Peyer's patch (tissue), 4 donors: ENCODE results near the gene LEMD1.

Experiments used
- POLR2A ChIP-seq, 2 donors: fragments of 450-650 bp; IDR thresholded peaks; one replicate each; pipeline ENCODE4 v1.5.1; 2017; ENCODE audit warnings: antibody characterized with exemption in 2 of 2, mild to moderate bottlenecking in 2 of 2, moderate library complexity in 2 of 2
- TF ChIP-seq, protein P1 (sequence below), 6 experiments: fragments of 450-650 bp in 4 of 6; fragments of 200-600 bp in 2 of 6; sonication (generic) in 1 of 6; IDR thresholded peaks; one replicate each; pipeline ENCODE4 v1.5.1; 2017 to 2019; ENCODE audit warnings: antibody characterized with exemption in 6 of 6, mild to moderate bottlenecking in 3 of 6, moderate library complexity in 1 of 6

DNA sequence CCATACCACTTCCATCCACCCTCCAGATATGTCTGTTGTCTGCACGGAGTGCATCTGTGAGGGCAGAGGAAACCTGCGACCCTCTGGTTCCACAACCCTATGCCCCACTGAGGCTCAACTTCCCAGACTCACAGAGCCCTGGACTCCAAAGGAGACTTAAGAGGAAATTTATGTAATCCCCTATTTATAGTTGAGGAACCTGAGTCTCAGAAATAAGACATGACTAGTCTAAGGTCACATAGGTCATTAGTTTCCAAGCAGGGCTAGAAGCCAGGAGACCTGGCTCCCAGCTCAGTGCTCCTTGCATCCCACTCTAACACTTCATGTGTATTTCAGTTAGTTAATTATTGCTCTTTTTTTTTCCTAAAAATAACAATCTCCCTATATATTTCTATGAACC is 15.7 kb upstream of the LEMD1 start:
- TF ChIP-seq, protein P1, sequence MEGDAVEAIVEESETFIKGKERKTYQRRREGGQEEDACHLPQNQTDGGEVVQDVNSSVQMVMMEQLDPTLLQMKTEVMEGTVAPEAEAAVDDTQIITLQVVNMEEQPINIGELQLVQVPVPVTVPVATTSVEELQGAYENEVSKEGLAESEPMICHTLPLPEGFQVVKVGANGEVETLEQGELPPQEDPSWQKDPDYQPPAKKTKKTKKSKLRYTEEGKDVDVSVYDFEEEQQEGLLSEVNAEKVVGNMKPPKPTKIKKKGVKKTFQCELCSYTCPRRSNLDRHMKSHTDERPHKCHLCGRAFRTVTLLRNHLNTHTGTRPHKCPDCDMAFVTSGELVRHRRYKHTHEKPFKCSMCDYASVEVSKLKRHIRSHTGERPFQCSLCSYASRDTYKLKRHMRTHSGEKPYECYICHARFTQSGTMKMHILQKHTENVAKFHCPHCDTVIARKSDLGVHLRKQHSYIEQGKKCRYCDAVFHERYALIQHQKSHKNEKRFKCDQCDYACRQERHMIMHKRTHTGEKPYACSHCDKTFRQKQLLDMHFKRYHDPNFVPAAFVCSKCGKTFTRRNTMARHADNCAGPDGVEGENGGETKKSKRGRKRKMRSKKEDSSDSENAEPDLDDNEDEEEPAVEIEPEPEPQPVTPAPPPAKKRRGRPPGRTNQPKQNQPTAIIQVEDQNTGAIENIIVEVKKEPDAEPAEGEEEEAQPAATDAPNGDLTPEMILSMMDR (IDR thresholded peaks at IDR 0.05) = no peak
- TF ChIP-seq POLR2A (IDR thresholded peaks at IDR 0.05) = no peak
